Endothelial cell of umbilical vein (primary cell): Measurements from ENCODE around the gene NDUFA8. TPM values are rescaled to one million over a fixed set of nuclear protein-coding genes. Genes with fewer than 3 reads are reported as not detected.

Experiments
- BruUV-seq: library from RNA; stranded (reverse); fragments of 400-500 nt; replicated peaks from 2 replicates; lab custom pipeline; 2021; lab: Mats Ljungman, UMichigan
- CTCF ChIA-PET: fragments of 300-600, 350-600 bp; sonication (Branson Sonifier 250); formaldehyde crosslinking; loops from one replicate; lab custom pipeline; 2021; ENCODE audit warnings: antibody characterized with exemption, inconsistent platforms; lab: Charles Lee
- POLR2A ChIA-PET: fragments of 300-600, 350-600 bp; sonication (Branson Sonifier 250); formaldehyde crosslinking; loops from one replicate; lab custom pipeline; 2021; ENCODE audit warnings: antibody characterized with exemption, inconsistent platforms; lab: Charles Lee
- DNase-seq: peaks from one replicate; pipeline ENCODE4 v3.0.0-alpha.2; 2011; ENCODE audit warnings: low read depth, low spot score
- FAIRE-seq: peaks from 2 replicates; lab custom pipeline; 2011; peaks lifted over from hg19 to GRCh38; lab: Jason Lieb, UNC
- H2AFZ ChIP-seq: 2 replicates; pipeline ENCODE4 v1.6.0; 2012; ENCODE audit warnings: low read depth, low read length, control low read depth, inconsistent platforms
- H3K27ac ChIP-seq: 2 replicates; pipeline ENCODE4 v1.5.1; 2011; ENCODE audit warnings: low read depth, mild to moderate bottlenecking, control low read depth, low read length, moderate library complexity; ENCODE audit not compliant: insufficient read depth
- H3K27me3 ChIP-seq, 2 experiments: 2 replicates each; pipeline versions ENCODE4 v1.6.0 to v1.6.1; 2011; ENCODE audit warnings: low read length in 2 of 2, mixed read lengths in 1 of 2; ENCODE audit not compliant: control insufficient read depth in 2 of 2, insufficient read depth in 2 of 2
- H3K36me3 ChIP-seq, 2 experiments: 2 replicates in 1 of 2; 3 replicates in 1 of 2; pipeline ENCODE4 v1.5.1; 2011; ENCODE audit warnings: low read length in 2 of 2, mild to moderate bottlenecking in 1 of 2, moderate library complexity in 1 of 2; ENCODE audit not compliant: control insufficient read depth in 2 of 2, insufficient read depth in 2 of 2; ENCODE audit errors: extremely low read depth in 1 of 2
- H3K4me1 ChIP-seq: 3 replicates; pipeline ENCODE4 v1.5.1; 2011; ENCODE audit warnings: mild to moderate bottlenecking, low read length; ENCODE audit not compliant: control insufficient read depth, insufficient read depth; ENCODE audit errors: extremely low read depth
- H3K4me2 ChIP-seq: 2 replicates; pipeline ENCODE4 v1.6.1; 2011; ENCODE audit warnings: low read length, control low read depth, mixed read lengths; ENCODE audit not compliant: insufficient read depth
- H3K4me3 ChIP-seq, 3 experiments: fragments of 200-600 bp in 1 of 3; sonication (generic), shearing (Covaris generic) in 1 of 3; replicated peaks in 1 of 3; 2 replicates each; pipeline ENCODE4 v1.5.1; 2011 to 2016; ENCODE audit warnings: control low read depth in 3 of 3, low read length in 3 of 3, mild to moderate bottlenecking in 2 of 3, inconsistent platforms in 1 of 3, low read depth in 1 of 3, moderate library complexity in 1 of 3; ENCODE audit not compliant: insufficient read depth in 1 of 3
- H3K79me2 ChIP-seq: 2 replicates; pipeline ENCODE4 v1.6.0; 2012; ENCODE audit warnings: low read length, inconsistent platforms; ENCODE audit not compliant: control insufficient read depth, insufficient read depth
- H3K9ac ChIP-seq: replicated peaks from 2 replicates; pipeline ENCODE3; 2011; ENCODE audit warnings: low read length, control low read depth; ENCODE audit not compliant: insufficient read depth; ENCODE audit errors: extremely low read depth
- H3K9me1 ChIP-seq: replicated peaks from 3 replicates; pipeline ENCODE4 v1.6.0; 2011; ENCODE audit warnings: mild to moderate bottlenecking, low read length; ENCODE audit not compliant: control insufficient read depth, insufficient read depth; ENCODE audit errors: extremely low read depth
- H3K9me3 ChIP-seq: replicated peaks from 2 replicates; pipeline ENCODE4 v1.5.1; 2012; ENCODE audit warnings: low read length, inconsistent platforms; ENCODE audit not compliant: control insufficient read depth, insufficient read depth
- H4K20me1 ChIP-seq: replicated peaks from 2 replicates; pipeline ENCODE3; 2011; ENCODE audit warnings: mild to moderate bottlenecking, low read length; ENCODE audit not compliant: control insufficient read depth, insufficient read depth; ENCODE audit errors: extremely low read depth
- EZH2 ChIP-seq: IDR thresholded peaks from 2 replicates; pipeline ENCODE4 v1.6.1; 2012; ENCODE audit warnings: borderline replicate concordance, low read depth, mild to moderate bottlenecking, moderate library complexity, low read length, inconsistent platforms; ENCODE audit not compliant: severe bottlenecking
- FOS ChIP-seq: IDR thresholded peaks from 2 replicates; pipeline ENCODE4 v1.6.1; 2011; ENCODE audit warnings: mild to moderate bottlenecking, low read length, moderate library complexity, borderline replicate concordance; ENCODE audit not compliant: insufficient read depth
- GATA2 ChIP-seq: IDR thresholded peaks from 2 replicates; pipeline ENCODE4 v1.7.0; 2011; ENCODE audit warnings: low read depth, mild to moderate bottlenecking, moderate library complexity, mixed read lengths, low read length; ENCODE audit not compliant: insufficient read length, insufficient read depth
- JUN ChIP-seq: IDR thresholded peaks from 2 replicates; pipeline ENCODE4 v1.6.1; 2011; ENCODE audit warnings: borderline replicate concordance, low read depth; ENCODE audit not compliant: insufficient read length, insufficient read depth
- MYC ChIP-seq: IDR thresholded peaks from one replicate; pipeline ENCODE4 v1.6.1; 2011; ENCODE audit warnings: mild to moderate bottlenecking, low read depth, low read length
- POLR2A ChIP-seq: IDR thresholded peaks from 2 replicates; pipeline ENCODE4 v1.6.1; 2012; ENCODE audit warnings: low read depth, mild to moderate bottlenecking, control low read depth, low read length
- POLR2AphosphoS5 ChIP-seq: IDR thresholded peaks from 2 replicates; pipeline ENCODE4 v1.6.1; 2012; ENCODE audit warnings: low read depth, mild to moderate bottlenecking, control low read depth, low read length, moderate library complexity; ENCODE audit not compliant: insufficient read depth
- dilution Hi-C: fragments of 300-500 bp; cut with MboI; formaldehyde crosslinking; loops from one replicate; pipeline ENCODE4 v1.15.0; 2019; ENCODE audit warnings: low sequenced_read_pairs; ENCODE audit not compliant: extremely low pct_ligation_motif_present
- intact Hi-C: fragments of 100-400 bp; cut with micrococcal nuclease; formaldehyde crosslinking; loops from one replicate; pipeline ENCODE4 v1.10.0; 2022
- polyA plus RNA-seq, 4 experiments: library from polyadenylated mRNA; depleted of rRNA in 3 of 4; stranded (reverse) in 3 of 4; unstranded in 1 of 4; fragments of >200 nt; gene quantifications; 2 replicates each; pipeline versions ENCODE4 v1.2.1 to v1.2.3, GENCODE V29; 2011 to 2012; ENCODE audit warnings: missing spikeins in 1 of 4
- total RNA-seq: library from RNA; stranded (reverse); gene quantifications from 2 replicates; pipeline ENCODE4 v1.2.3, GENCODE V29; 2021
- TF ChIP-seq, protein P1 (sequence below): IDR thresholded peaks from 2 replicates; pipeline ENCODE4 v1.6.1; 2011; ENCODE audit not compliant: insufficient read depth, insufficient read length
- TF ChIP-seq, protein P2 (sequence below), 2 donors: IDR thresholded peaks; 1 replicate in 1 of 2; 2 replicates in 1 of 2; pipeline ENCODE4 v1.5.1; 2011; ENCODE audit warnings: low read length in 2 of 2, mild to moderate bottlenecking in 2 of 2, moderate library complexity in 2 of 2, control low read depth in 1 of 2, inconsistent platforms in 1 of 2, low read depth in 1 of 2; ENCODE audit not compliant: insufficient read depth in 1 of 2; ENCODE audit errors: extremely low read depth in 1 of 2

NDUFA8 gene
- total and polyA plus RNA-seq, 2 donors (not counting 3 experiments of a cell fraction or from before 2014, with no cell fraction given) = 68.2 to 100 TPM

DNA sequence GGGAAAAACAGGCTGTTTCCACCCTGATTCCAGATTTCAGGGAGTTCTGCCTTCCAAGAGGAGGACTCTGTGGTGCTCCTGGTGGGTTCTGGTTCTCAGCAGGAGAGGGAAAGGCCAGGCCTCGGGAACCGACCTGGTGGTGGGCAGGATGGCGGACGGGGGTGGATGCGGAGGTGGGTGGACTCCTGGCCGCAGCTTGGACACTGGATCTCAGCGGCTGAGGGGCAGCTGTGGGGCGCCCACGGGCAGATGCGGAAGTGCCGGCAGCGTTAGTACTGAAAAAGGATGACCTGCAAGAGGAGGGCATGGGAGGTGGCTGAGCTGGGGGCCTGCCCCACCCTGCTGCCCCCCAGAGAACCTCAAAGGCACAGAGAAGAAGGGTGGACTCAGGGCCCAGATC is 44.9 kb upstream of the NDUFA8 start:
- H3K27ac ChIP-seq = no peak overlapping the region
- ChIA-PET POLR2A (no interaction called here), CTCF (no interaction called here)
- peaks cover 0 to 6% of the 10 kb centered on the region in 2 experiments for H3K27me3 ChIP-seq
- no peak overlapping the region for H2AFZ ChIP-seq
- no peak for TF ChIP-seq GATA2
- no peak for TF ChIP-seq POLR2AphosphoS5
- TF ChIP-seq, protein P1, sequence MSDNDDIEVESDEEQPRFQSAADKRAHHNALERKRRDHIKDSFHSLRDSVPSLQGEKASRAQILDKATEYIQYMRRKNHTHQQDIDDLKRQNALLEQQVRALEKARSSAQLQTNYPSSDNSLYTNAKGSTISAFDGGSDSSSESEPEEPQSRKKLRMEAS = no peak
- TF ChIP-seq, protein P2, sequence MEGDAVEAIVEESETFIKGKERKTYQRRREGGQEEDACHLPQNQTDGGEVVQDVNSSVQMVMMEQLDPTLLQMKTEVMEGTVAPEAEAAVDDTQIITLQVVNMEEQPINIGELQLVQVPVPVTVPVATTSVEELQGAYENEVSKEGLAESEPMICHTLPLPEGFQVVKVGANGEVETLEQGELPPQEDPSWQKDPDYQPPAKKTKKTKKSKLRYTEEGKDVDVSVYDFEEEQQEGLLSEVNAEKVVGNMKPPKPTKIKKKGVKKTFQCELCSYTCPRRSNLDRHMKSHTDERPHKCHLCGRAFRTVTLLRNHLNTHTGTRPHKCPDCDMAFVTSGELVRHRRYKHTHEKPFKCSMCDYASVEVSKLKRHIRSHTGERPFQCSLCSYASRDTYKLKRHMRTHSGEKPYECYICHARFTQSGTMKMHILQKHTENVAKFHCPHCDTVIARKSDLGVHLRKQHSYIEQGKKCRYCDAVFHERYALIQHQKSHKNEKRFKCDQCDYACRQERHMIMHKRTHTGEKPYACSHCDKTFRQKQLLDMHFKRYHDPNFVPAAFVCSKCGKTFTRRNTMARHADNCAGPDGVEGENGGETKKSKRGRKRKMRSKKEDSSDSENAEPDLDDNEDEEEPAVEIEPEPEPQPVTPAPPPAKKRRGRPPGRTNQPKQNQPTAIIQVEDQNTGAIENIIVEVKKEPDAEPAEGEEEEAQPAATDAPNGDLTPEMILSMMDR (IDR thresholded peaks at IDR 0.05; ENCODE audit: extremely low read depth in 1 of 2, insufficient read depth in 1 of 2, low read depth in 1 of 2, low read length in 2 of 2) = no peak
- no peak for TF ChIP-seq EZH2
- no peak for TF ChIP-seq POLR2A
- TF ChIP-seq MYC = no peak
- no peak for TF ChIP-seq FOS
- no peak for TF ChIP-seq JUN
- H3K9me1 ChIP-seq = no peaks in the 10 kb centered on the region
- FAIRE-seq = no peak
- no peaks in the 10 kb centered on the region for H3K9me3 ChIP-seq
- DNase-seq = no peak
- intact Hi-C loops = no loop called here
- no peak overlapping the region for H3K4me2 ChIP-seq
- dilution Hi-C loops = no loop called here
- H3K4me3 ChIP-seq = no peak overlapping the region
- no peak overlapping the region for H3K9ac ChIP-seq
- no peaks in the 10 kb centered on the region for H3K79me2 ChIP-seq
- no peaks in the 10 kb centered on the region for H3K4me1 ChIP-seq
- H4K20me1 ChIP-seq = no peaks in the 10 kb centered on the region
- no peaks in the 10 kb centered on the region for H3K36me3 ChIP-seq
- no TSS peak for BruUV-seq
